ENCODE measurements around the gene TPSG1.
"Not testable (repeated sequence)": the region's sequence is repeated elsewhere in the genome, so short reads cannot be mapped to it uniquely, and the experiment has no call there.

The TPSG1 gene

DNA sequence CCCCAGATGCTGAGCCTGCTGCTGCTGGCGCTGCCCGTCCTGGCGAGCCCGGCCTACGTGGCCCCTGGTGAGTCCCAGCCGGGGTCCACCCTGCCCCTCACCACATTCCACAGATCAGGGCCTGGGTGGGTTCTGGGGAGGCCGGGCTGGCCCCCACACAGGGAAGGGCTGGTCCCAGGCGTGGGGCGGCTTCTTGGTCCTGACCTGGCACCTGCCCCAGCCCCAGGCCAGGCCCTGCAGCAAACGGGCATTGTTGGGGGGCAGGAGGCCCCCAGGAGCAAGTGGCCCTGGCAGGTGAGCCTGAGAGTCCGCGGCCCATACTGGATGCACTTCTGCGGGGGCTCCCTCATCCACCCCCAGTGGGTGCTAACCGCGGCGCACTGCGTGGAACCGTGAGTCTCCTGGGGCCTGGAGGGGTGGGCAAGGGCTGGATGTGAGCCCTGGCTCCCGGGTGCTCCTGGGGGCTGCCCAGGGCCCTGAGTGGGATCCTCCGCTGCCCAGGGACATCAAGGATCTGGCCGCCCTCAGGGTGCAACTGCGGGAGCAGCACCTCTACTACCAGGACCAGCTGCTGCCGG, 31.3 kb upstream of the TPSG1 start:
- DNase-seq: not testable (repeated sequence)

DNA sequence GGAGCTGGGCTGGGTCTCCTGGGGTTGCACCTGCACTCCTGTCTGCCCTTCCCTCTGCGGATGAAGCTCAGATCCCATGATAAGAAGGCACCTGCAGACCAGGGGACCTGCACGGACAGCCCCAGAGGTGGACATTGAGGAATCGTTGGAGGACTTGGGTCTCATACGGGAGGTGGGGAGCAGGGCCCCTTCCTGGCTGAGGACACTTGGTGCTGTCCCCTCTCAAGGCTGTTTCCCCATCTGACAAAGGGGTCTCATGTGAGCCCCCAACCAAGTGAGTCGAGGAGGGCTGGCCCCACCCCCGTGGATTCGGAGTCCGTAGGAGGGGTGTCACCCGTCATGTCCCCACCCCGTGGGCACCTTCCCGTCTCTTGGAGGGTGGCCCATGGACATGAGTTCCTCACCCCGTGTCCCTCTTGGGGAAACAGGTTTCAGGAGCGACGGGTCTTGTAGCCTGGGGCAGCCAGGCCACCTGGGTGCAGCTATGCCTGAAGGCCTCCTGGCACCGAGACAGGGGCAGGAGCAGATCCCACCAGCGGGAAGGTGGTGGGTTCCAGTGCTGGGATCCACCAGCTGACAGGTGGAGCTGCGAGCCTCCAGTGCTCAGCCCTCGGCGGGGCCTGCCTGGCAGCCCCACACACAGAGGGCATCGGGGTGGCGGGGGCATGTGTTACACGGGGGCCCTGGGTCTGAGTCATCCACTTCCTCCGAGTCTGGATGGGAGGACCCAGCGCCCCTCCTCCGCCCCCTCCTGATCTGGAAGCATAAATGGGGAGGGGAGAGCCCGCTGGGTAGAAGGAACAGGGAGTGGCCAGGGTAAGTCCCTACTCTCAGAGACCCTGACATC, 30.4 kb upstream of the TPSG1 start, which contains the start of gene TPSD1:
Gene TPSD1 (plus strand): TSS at position 794 of the 847 bp plus-strand sequence. CDS start 212 bp downstream, outside the sequence.
- not testable (repeated sequence) for DNase-seq

DNA sequence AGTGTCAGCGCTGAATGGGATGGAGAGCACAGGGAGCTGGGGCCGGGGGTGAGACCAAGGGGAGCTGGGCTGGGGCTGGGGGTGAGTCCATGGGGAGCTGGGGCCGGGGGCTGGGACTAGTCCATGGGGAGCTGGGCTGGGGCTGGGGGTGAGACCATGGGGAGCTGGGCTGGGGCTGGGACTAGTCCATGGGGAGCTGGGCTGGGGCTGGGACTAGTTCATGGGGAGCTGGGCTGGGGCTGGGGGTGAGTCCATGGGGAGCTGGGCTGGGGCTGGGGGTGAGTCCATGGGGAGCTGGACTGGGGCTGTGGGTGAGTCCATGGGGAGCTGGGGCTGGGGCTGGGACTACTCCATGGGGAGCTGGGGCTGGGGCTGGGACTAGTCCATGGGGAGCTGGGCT, 29.8 kb upstream of the TPSG1 start:
- DNase-seq: not testable (repeated sequence)

DNA sequence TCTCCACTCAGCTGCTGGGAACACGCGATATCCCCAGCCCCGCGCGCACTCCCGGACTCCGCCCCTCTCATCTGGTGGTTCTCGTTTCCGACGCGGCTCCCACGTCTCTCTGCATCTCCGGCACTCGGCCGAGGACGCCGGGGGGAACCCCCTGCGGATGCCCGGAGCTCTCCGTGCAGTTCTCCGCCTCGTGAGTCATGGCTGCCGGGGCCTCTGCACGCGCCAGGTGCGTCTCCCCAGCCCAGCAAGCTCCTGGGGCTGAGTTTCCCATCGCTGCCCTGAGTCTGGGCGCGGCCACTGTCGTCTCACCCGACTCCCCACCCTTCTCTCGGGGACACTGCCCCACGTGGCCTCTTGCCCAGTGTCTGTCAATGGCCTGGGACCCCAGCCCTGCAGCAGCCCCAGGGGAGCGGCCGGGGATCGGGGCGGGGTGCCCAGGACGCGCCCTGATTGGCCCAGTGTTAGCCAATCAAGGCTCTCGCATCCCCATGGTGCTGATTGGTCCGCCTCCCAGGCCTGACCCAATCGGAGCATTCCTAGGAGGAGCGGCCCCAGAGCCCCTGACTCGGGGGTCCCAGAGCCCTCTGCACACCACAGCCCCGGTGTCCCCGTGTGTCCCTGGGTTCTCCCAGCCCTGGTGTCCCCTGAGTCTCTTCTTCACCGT, 28.8 kb upstream of the TPSG1 start:
- not testable (repeated sequence) for DNase-seq

DNA sequence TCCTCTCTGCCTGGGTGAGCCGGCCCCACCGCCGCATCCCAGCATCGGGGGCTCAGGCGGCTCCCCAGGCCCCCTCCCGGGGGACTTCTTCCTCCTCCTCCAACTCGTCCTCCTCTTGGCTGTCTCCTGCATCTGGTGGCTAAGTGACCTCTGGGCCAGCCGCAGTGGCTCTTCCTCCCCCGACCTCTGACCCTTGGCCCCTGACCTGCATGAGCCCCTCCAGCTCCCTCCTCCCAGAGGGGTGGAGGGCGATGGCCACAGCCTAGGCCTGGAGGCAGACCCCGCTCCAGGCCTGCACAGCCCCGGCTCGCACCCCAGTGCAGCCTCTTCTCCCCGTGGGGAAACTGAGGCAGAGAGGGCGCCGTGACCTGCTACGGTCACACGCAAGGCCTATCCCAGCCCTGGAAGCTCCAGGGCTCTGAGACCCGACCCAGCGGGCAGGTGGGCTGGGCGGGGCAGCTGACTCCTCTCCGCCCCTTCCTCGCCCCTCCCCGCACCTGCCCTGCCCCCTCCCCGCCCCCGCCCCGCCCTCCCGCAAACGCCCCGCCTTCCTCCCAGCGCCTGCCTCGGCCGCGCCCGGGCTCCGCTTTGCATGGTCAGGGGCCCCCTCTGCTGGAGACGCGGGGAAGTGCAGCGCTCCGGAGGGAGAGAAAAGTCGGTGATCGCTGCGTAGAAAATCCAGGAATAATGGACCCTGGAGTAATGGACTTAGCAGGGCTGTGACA, 24.1 kb upstream of the TPSG1 start:
- not testable (repeated sequence) for DNase-seq

DNA sequence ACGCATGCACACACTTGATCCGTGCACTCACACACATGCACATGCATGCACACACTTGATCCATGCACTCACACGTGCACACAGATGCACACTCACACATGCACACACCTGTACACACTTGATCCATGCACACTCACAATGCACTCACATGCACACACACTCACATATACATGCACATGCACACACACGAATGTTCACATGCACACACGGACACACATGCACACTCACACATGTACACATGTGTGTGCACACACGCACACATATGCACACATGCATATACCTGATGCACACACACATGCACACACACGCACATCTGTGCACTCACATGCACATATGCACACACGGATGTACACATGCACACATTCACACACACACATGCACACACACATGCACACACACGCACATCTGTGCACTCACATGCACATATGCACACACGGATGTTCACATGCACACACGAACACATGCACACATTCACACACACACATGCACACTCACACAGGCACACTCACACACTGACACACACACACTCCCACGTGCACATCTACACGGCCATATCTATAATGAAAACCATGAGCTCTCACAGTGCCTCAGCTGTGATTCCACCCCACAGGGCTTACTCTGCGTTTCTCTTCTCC, 23.0 kb upstream of the TPSG1 start:
- DNase-seq: not testable (repeated sequence)

DNA sequence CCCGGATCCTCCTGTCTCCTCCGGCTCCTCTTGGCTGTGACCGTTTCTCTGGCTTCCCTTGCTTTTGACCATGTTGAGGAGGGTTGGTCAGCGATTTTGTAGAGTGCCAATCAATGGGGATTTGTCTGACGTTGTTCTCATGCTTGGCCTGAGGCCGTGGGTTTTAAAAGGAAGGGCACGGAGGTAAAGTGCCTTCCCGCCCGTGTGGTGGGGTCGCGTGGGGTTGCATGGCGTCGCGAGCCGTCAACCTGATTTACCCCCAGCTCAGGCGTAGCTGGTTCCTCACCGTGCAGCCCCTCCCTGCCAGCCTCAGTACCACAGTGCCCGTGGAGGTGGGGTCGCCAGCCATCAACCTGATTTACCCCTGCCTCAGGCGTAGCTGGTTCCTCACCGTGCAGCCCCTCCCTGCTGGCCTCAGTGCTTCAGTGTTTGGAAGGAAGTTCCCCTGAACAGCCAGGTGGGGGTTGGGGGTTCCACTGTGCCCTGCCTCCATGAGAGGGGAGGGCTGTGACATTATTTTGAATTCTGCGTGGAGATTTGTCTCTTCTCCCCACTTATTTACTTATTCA, 20.5 kb upstream of the TPSG1 start:
- DNase-seq: no peak

DNA sequence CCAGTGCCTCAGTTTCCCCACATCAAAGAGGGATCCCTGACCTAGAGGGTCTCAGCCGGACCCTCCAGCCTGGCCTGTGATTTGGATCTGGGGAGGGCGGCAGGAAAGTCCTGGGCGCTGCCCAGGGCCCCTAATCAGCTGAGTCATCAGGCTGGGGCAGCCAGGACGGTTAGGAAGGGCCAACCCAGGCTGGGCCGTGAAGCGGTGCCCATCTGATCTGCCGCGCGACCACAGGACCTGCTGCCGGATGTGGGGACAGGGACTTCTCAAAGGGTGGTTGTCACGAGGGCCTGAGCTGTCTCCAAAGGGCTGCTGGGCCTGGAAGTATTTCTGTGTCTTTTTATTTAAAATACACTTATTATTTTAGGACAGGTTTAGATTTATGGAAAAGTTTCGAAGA, 19.8 kb upstream of the TPSG1 start:
- DNase-seq: peak; percentile 31

DNA sequence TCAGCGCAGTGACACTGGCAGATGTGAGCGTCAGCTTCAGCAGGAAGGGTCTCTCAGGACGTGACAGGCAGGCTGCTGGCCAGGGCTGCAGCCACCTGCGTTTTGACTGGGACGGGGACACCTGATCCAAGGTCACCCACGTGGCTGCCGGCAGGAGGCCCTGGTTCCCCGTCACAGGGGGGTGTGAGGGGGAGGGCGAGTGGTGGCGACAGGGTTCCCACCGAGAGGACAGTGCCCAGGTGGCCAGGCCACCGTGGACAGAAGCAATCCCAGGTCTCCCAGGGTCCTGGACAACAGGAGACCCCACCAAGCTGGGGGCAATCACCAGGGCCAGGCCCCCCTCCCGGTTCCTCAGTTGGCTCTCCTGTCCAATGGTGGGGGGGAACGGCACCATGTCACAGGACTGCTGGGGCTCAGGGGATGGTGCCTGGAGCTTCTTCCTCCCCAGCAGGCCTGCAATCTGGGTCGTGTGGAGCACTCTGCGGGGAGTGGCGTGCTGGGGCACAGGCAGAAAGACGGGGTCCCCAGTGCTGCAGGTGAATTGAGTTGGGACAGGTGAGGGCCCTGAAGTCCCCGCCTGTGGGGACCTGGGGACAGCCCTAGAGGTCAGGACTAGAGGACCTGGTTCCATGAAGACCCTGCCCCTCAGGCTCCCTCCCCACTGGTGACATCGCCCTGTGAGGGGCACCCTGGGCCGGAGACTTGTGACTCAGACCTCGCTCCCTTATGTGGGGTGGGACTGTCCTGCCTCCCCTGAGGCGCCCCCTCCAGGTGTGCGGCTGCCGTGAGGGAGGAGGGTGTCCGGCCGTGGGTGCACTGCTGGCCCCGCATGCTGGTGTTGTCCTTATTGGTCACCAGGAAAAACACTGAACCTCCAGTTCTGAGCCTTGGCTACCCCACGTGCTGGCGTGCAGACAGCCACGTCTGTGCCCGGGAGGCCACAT, 19.1 kb upstream of the TPSG1 start:
- not testable (repeated sequence) for DNase-seq

DNA sequence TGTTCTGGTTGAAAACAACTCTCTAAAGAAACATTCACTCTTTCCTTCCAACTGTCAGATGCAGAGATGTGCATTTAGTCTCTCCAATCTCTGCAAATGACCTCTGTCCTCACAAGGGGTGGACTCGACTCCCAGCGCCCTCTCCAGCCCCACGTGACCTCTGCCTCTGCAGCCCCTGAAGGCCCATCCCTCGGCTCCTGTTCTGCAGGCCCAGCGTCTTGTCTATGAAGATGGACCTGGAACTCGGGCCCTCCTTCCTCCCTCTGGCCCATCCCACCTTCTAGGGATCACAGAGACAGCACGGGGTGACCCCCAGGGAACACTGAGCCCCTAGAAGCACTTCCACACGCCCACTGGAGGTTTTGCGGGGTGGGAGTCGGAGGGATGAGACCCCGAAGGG, 18.3 kb upstream of the TPSG1 start:
- DNase-seq: not testable (repeated sequence)

DNA sequence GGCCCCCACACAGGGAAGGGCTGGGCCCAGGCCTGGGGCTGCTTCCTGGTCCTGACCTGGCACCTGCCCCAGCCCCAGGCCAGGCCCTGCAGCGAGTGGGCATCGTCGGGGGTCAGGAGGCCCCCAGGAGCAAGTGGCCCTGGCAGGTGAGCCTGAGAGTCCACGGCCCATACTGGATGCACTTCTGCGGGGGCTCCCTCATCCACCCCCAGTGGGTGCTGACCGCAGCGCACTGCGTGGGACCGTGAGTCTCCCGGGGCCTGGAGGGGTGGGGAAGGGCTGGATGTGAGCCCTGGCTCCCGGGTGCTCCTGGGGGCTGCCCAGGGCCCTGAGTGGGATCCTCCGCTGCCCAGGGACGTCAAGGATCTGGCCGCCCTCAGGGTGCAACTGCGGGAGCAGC, 16.0 kb upstream of the TPSG1 start:
- not testable (repeated sequence) for DNase-seq

DNA sequence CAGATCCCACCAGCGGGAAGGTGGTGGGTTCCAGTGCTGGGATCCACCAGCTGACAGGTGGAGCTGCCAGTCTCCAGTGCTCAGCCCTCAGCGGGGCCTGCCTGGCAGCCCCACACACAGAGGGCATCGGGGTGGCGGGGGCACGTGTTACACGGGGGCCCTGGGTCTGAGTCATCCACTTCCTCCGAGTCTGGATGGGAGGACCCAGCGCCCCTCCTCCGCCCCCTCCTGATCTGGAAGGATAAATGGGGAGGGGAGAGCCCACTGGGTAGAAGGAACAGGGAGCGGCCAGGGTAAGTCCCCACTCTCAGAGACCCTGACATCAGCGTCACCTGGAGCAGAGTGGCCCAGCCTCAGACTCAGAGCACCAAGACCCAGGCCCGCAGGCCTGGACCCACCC, 15.4 kb upstream of the TPSG1 start, which contains the start of gene TPSAB1:
Gene TPSAB1 (plus strand): TSS at position 270 of the 400 bp plus-strand sequence. CDS start 234 bp downstream, outside the sequence.
- DNase-seq: not testable (repeated sequence)

DNA sequence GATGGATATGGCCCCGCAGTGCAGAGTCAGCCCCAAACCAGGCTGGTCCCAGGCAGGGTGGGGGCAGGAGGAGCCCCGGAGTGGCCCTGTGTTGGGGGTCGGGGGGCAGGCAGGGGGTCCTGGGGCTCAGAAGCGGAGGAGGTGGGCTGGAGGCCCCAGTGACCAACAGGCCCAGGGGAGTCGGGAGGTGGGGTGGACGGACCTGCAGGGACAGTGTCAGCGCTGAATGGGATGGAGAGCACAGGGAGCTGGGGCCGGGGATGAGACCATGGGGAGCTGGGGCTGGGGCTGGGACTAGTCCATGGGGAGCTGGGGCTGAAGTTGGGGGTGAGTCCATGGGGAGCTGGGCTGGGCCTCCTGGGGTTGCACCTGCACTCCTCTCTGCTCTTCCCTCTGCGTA, 14.5 kb upstream of the TPSG1 start:
- DNase-seq: not testable (repeated sequence)

DNA sequence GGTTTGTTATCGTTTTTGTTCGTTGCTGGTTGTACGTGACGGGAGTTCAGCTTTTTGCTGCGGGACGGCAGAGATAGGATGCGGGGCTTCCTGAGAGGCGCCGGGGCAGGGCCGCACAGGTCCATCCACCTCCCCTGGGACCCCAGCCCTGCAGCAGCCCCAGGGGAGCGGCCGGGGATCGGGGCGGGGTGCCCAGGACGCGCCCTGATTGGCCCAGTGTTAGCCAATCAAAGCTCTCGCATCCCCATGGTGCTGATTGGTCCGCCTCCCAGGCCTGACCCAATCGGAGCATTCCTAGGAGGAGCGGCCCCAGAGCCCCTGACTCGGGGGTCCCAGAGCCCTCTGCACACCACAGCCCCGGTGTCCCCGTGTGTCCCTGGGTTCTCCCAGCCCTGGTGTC, 13.8 kb upstream of the TPSG1 start:
- DNase-seq: not testable (repeated sequence)

DNA sequence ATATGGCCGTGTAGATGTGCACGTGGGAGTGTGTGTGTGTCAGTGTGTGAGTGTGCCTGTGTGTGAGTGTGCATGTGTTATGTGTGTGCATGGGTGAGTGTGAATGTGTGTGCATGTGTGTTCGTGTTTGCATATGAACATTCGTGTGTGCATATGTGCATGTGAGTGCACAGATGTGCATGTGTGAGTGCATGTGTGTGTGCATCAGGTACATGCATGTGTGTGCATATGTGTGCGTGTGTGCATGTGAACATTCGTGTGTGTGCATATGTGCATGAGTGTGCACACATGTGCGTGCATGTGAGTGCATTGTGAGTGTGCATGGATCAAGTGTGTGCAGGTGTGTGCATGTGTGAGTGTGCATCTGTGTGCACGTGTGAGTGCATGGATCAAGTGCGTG, 12.9 kb upstream of the TPSG1 start:
- no peak for DNase-seq

DNA sequence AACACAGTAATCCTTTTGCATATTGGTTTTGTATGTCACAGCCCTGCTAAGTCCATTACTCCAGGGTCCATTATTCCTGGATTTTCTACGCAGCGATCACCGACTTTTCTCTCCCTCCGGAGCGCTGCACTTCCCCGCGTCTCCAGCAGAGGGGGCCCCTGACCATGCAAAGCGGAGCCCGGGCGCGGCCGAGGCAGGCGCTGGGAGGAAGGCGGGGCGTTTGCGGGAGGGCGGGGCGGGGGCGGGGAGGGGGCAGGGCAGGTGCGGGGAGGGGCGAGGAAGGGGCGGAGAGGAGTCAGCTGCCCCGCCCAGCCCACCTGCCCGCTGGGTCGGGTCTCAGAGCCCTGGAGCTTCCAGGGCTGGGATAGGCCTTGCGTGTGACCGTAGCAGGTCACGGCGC, 11.6 kb upstream of the TPSG1 start:
- not testable (repeated sequence) for DNase-seq

DNA sequence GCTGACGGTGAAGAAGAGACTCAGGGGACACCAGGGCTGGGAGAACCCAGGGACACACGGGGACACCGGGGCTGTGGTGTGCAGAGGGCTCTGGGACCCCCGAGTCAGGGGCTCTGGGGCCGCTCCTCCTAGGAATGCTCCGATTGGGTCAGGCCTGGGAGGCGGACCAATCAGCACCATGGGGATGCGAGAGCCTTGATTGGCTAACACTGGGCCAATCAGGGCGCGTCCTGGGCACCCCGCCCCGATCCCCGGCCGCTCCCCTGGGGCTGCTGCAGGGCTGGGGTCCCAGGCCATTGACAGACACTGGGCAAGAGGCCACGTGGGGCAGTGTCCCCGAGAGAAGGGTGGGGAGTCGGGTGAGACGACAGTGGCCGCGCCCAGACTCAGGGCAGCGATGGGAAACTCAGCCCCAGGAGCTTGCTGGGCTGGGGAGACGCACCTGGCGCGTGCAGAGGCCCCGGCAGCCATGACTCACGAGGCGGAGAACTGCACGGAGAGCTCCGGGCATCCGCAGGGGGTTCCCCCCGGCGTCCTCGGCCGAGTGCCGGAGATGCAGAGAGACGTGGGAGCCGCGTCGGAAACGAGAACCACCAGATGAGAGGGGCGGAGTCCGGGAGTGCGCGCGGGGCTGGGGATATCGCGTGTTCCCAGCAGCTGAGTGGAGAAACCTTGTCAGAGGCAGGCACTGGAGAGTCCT, 7.1 kb upstream of the TPSG1 start:
- not testable (repeated sequence) for DNase-seq

DNA sequence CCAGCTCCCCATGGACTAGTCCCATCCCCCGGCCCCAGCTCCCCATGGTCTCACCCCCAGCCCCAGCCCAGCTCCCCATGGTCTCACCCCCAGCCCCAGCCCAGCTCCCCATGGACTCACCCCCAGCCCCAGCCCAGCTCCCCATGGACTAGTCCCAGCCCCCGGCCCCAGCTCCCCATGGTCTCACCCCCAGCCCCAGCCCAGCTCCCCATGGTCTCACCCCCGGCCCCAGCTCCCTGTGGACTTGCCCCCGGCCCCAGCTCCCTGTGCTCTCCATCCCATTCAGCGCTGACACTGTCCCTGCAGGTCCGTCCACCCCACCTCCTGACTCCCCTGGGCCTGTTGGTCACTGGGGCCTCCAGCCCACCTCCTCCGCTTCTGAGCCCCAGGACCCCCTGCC, 6.2 kb upstream of the TPSG1 start:
- not testable (repeated sequence) for DNase-seq

DNA sequence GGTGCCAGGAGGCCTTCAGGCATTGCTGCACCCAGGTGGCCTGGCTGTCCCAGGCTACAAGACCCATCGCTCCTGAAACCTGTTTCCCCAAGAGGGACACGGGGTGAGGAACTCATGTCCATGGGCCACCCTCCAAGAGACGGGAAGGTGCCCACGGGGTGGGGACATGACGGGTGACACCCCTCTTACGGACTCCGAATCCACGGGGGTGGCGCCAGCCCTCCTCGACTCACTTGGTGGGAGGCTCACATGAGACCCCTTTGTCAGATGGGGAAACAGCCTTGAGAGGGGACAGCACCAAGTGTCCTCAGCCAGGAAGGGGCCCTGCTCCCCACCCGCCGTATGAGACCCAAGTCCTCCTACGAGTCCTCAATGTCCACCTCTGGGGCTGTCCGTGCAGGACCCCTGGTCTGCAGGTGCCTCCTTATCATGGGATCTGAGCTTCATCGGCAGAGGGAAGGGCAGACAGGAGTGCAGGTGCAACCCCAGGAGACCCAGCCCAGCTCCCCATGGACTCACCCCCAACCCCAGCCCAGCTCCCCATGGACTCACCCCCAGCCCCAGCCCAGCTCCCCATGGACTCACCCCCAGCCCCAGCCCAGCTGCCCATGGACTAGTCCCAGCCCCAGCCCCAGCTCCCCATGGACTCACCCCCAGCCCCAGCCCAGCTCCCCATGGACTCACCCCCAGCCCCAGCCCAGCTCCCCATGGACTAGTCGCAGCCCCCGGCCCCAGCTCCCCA, 5.6 kb upstream of the TPSG1 start:
- DNase-seq: not testable (repeated sequence)

All from activated CD4-positive, alpha-beta T cell treated with anti-CD3 and anti-CD28 coated beads, Interleukin-10, Interleukin-2, amounts not matched to agents 100 ng/mL and 50 ng/mL, durations not matched to agents 16 hours and 8 hours (primary cell).